Glomerular visceral epithelial cell (primary cell): ENCODE results near the gene DERA.
A peak's percentile ranks its signal among the peaks of the same experiment; 100 is the strongest.
"Not testable (repeated sequence)": the region's sequence is repeated elsewhere in the genome, so short reads cannot be mapped to it uniquely, and the experiment has no call there.

ENCODE experiments used
- DNase-seq: peaks from one replicate; pipeline ENCODE4 v3.0.0-alpha.2; 2016; ENCODE audit errors: extremely low spot score

The DERA gene

DNA sequence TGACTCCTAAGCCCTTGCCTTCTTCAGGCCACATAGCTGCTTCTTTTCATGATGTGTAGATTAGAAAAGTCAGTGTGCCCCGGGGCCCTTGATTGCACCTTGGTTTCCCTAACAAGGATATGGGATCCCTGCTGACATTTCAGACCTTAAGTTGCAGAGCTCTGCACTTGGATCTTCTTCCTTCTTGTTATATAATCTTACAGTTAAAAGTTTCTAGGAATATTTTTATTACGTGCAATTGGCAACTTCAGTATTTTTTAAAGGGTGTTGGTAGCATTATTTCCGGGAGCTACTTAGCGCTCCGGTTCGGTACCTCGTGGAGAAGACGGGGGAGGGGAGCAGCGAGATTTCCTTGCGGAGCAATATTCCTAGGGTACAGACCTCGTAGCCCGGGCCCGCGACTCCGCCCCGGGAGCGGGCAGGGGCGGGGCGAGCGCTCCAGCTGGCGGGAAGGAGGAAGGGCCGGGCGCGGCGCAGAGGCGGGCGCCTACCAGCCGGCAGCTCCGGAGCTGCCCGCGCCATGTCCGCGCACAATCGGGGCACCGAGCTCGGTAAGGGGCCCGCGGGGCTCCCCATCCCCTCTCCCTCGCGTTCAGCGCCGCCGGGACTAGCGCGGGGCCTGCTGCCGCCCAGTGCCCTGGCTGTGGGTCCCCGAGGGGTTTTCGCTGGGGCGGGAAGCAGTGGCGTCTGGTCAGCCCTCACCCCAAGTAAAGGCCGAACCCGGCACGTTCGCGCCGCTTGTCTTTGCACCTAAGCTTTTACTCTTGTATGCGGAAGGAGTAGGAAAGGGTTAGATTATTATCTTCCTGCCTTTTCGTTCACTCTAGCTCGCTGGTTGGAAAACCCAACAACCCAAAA, at the start of gene DERA:
Gene DERA, plus strand, starts transcription at position 469 of the 858 bp plus-strand sequence. Its CDS starts 52 bp downstream, at position 521.
- peak; percentile 83 for DNase-seq

DNA sequence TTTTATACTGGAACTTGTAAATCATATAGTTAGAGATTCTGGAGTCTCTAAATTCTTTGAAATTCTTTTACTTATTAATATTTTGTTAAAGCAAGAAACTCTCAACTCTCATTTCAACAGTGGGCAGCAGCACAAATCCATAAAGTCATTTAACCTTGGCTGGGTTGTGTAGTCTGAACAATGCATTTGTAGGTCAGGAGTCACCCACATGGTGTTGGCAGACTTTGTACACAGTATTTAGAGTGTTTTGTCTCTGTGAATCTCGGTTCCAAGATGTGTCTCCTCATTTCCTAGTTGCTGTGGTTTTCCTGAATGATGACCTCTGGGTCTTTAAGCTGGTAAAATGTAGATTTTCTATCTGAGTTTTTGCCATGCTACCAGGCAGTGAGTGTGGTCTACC, 49.7 kb upstream of the DERA start:
- DNase-seq, result no peak

GRCh38 chr12:15862840-15863239, 48.3 kb upstream of the DERA start:
- DNase-seq, result no peak

DNA sequence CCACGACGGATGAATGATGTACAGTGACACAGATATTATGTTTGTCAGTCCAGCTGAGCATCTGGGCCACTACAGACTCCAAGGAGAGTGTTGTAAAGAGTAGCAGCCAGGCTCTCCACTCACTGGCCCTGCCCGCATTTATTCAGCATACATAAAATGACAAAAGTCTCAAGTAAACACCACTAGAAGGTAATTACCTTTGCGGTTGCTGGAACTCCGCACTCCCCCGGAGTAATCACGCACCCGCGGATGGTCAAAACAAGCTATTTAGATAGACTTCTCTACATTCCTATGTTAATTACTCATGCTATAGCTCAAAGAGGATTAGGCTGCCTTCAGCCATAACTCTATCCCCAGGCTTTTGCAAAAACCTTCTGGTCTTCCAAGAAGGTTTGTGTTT, 47.8 kb upstream of the DERA start:
- DNase-seq, result no peak

DNA sequence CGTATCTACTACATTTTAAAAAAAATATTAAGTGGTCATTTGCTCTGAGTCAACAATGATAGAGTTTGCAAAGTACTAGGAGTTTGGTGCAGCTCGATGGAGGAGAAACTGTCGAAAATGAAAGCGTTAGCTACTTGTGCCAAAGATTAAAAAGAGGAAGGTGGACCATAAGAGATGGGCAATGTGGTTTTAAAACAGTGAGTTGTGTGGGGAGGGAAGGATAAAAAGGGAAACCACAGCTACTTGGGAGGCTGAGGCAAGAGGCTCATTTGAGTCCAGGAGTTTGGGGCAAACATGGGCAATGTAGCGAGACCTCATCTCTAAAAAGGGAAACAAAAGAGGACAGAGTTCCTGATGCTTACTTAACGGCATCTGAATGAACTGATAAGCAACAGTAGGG, 47.1 kb upstream of the DERA start:
- no peak for DNase-seq

DNA sequence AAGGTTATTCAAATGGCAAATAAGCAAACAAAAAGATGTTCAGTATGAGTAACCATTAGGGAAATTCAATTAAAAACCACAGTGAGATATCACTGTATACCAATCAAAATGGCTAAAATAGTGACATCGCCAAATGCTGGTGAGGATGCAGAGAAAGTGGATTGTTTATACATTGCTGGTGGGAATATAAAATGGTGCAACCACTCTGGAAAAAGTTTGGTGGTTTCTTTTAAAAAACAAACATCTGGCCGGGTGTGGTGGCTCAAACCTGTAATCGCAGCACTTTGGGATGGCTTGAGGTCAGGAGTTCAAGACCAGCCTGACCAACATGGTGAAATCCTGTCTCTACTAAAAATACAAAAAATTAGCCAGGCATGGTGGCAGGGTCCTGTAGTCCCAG, 42.9 kb upstream of the DERA start:
- no peak for DNase-seq

- DNase-seq, result no peak
Observed at GRCh38 chr12:15873556-15873955, 37.6 kb upstream of the DERA start.

DNA sequence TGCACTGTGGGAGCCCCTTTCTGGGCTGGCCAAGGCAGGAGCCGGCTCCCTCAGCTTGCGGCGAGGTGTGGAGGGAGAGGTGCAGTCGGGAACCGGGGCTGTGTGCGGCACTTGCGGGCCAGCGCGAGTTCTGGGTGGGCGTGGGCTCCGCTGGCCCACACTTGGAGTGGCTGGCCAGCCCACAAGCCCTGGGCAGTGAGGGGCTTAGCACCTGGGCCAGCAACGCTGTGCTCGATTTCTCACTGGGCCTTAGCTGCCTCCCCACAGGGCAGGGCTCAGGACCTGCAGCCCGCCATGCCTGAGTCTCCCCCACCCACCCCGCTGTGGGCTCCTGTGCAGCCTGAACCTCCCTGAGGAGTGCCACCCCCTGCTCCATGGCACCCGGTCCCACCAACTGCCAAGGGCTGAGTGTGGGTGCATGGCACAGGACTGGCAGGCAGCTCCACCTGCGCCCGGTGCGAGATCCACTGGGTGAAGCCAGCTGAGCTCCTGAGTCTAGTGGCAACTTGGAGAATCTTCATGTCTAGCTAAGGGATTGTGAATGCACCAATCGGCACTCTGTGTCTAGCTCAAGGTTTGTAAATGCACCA, 36.5 kb upstream of the DERA start:
- not testable (repeated sequence) for DNase-seq

GRCh38 chr12:15875863-15876262, 35.3 kb upstream of the DERA start:
- DNase-seq, result no peak

DNA sequence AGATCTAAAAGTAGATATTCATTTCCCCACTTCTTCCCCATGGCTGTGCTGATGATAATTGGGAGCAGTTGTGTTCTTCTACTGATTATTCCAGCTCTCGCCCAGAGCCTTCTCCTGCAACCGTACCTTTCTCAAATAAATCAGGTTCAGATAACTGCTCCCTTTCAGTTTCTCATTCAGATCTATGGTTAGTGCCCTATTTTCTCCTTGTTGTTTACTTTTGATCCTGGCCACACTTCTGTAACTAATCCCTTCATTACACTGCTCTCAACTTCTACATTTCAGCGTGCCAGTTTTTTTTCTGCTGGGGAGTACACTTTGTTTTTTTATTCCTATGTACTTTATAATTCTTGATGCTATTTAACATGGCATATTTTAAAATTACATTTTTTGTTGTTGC, 31.7 kb upstream of the DERA start:
- no peak for DNase-seq

GRCh38 chr12:15880721-15881120, 30.4 kb upstream of the DERA start:
- no peak for DNase-seq

GRCh38 chr12:15882118-15882971, 28.8 kb upstream of the DERA start, which contains the start of gene STRAP:
STRAP (plus strand) TSS chr12:15882387; CDS start chr12:15882708, 321 bp downstream.
- peak; percentile 95 for DNase-seq

GRCh38 chr12:15883536-15883935, 27.6 kb upstream of the DERA start:
- DNase-seq, result peak; percentile 4

DNA sequence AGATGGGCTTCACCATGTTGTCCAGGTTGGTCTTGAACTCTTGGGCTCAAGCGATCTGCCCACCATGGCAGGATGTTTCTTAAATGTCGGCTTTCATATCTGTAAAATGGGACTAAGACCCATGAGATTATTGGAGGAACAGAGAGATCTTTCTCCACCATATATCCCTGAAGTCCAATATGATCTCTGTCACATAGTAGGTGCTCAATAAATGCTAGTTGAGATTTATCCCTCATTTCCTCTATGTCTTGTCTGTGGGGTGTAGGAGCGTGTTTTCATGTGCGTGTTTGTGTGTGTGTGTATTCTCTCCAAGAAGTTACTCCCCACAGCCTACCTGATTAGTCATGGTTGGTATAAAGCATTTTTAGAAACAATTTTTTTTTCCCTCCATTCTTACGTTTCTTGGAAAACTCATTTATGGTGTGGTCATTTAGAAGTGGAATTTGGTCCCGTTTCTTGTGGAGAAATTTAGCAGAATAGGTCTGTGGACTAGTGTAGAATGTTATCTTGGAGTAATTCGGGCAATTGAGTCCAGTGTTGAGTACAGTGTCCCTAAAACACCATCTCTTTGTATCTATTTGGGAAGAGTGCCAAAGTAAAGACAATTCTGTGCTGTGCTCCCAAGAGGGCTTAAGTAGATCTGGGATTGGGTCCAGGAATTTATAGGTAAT, 24.6 kb upstream of the DERA start:
- DNase-seq, result no peak

GRCh38 chr12:15887043-15887817, 23.9 kb upstream of the DERA start:
- no peak for DNase-seq

DNA sequence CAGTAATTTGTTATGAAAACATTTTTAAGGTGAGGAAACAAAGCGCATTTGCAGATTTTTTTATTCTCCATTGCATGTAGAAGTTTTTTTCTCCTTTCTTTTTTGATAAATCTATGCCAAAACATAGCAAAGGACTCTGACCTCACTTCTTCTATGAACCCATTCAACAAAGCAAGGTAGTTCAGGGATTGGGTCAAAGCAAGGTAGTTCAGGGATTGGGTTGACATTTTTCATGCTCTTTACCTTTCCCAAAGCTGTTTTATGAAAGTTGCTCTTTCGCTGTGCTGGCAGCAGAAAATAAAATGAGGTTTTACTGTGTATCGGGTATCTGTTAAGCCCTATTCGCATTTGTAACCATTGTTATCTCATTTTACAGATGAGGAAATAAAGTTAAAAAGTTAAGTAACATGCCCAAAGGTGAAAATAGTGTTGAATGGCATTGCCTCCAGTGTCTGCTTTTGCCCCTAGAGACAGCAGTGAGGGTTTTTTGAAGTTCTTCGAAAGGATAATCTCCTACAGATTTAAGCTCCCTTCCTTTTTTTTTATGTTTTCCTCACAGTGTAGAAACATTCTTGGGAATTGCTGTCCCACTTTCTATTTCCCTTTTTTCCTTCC, 18.4 kb upstream of the DERA start:
- no peak for DNase-seq

DNA sequence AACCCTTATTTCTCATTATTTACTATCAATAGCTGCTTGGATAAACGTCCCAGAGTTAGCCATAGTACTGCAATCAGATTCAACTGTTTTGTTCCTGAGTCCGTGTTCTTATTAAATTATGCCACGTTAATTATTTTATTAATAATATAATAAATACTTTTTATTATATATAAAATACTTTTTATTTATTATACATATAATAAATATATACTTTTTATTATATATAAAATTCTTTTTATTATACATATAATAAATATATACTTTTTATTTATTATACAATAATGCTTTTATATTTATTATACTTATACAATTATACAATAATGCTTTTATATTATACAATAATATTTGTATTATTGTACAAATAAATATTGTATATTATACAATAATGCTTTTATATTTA, 17.9 kb upstream of the DERA start:
- no peak for DNase-seq

GRCh38 chr12:15896867-15897266, 14.3 kb upstream of the DERA start:
- no peak for DNase-seq

- no peak for DNase-seq
Observed at GRCh38 chr12:15897433-15897832, 13.7 kb upstream of the DERA start.

GRCh38 chr12:15899282-15899870, 11.8 kb upstream of the DERA start:
- DNase-seq, result no peak
